ENCODE measurements around the gene SENP1.

GRCh38 chr12:48026060-48026827 lies 79.6 kb downstream of the SENP1 start:
- TF ChIP-seq, protein P1, sequence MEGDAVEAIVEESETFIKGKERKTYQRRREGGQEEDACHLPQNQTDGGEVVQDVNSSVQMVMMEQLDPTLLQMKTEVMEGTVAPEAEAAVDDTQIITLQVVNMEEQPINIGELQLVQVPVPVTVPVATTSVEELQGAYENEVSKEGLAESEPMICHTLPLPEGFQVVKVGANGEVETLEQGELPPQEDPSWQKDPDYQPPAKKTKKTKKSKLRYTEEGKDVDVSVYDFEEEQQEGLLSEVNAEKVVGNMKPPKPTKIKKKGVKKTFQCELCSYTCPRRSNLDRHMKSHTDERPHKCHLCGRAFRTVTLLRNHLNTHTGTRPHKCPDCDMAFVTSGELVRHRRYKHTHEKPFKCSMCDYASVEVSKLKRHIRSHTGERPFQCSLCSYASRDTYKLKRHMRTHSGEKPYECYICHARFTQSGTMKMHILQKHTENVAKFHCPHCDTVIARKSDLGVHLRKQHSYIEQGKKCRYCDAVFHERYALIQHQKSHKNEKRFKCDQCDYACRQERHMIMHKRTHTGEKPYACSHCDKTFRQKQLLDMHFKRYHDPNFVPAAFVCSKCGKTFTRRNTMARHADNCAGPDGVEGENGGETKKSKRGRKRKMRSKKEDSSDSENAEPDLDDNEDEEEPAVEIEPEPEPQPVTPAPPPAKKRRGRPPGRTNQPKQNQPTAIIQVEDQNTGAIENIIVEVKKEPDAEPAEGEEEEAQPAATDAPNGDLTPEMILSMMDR (IDR thresholded peaks at IDR 0.05; ENCODE audit: insufficient read depth, low read length, poor library complexity, severe bottlenecking) = no peak
- TF ChIP-seq EZH2phosphoT487 (conservative IDR thresholded peaks at IDR 0.05; ENCODE audit: low read length) = no peak

Measured in SU-DHL-6 (cell line).